Effector memory CD4-positive, alpha-beta T cell (primary cell): Measurements from ENCODE around the gene ARHGAP4.
A peak's percentile ranks its signal among the peaks of the same experiment; 100 is the strongest.

Experiments used
- DNase-seq, 3 donors: peaks; one replicate each; pipeline ENCODE4 v3.0.0-alpha.2; 2020
- H3K27ac ChIP-seq: 2 replicates; pipeline ENCODE4 v1.7.0; 2013; ENCODE audit warnings: mild to moderate bottlenecking, low read length, moderate library complexity; ENCODE audit not compliant: insufficient read depth, poor library complexity, severe bottlenecking
- H3K27me3 ChIP-seq: replicated peaks from 2 replicates; pipeline ENCODE4 v1.7.0; 2013; ENCODE audit warnings: mild to moderate bottlenecking, low read length; ENCODE audit not compliant: insufficient read depth, control insufficient read depth, poor library complexity, severe bottlenecking
- H3K36me3 ChIP-seq: 2 replicates; pipeline ENCODE4 v1.7.0; 2013; ENCODE audit warnings: mild to moderate bottlenecking, low read length, moderate library complexity; ENCODE audit not compliant: control insufficient read depth, insufficient read depth
- H3K4me1 ChIP-seq: 2 replicates; pipeline ENCODE4 v1.7.0; 2013; ENCODE audit warnings: low read length, mild to moderate bottlenecking; ENCODE audit not compliant: control insufficient read depth, insufficient read depth, poor library complexity, severe bottlenecking
- H3K4me3 ChIP-seq: 2 replicates; pipeline ENCODE4 v1.7.0; 2013; ENCODE audit warnings: low read length, low read depth, mild to moderate bottlenecking; ENCODE audit not compliant: insufficient read depth, poor library complexity, severe bottlenecking
- H3K9me3 ChIP-seq: 2 replicates; pipeline ENCODE4 v1.7.0; 2013; ENCODE audit warnings: mild to moderate bottlenecking, low read length, moderate library complexity; ENCODE audit not compliant: control insufficient read depth

The ARHGAP4 gene

DNA sequence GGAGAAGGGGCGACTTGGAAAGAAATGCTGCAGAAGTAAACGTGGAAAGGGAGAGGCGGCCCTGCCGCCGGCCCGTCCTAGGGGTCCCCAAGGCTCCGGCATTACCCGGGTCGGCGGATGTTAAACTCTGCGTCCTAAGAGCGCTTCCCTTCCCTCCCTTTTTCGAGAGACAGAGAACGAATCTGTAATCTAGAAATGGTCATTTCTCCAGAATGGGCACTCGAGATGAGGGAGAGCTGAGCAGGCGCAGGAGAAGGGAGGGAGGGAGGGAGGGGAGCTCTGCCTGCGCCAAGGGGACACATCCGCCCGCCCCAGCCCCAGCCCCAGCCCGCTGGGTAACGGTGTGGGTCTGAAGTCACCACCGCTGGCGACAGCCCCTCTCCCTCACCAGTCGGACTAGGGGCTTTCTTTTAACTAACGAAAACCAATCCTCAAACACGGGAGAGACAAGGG, 43.9 kb upstream of the ARHGAP4 start:
- Histone ChIP-seq H3K9me3 (no peaks in the 10 kb centered on the region), H3K27ac (peak overlapping the region; percentile 94), H3K4me1 (peaks cover 30% of the 10 kb centered on the region)

DNA sequence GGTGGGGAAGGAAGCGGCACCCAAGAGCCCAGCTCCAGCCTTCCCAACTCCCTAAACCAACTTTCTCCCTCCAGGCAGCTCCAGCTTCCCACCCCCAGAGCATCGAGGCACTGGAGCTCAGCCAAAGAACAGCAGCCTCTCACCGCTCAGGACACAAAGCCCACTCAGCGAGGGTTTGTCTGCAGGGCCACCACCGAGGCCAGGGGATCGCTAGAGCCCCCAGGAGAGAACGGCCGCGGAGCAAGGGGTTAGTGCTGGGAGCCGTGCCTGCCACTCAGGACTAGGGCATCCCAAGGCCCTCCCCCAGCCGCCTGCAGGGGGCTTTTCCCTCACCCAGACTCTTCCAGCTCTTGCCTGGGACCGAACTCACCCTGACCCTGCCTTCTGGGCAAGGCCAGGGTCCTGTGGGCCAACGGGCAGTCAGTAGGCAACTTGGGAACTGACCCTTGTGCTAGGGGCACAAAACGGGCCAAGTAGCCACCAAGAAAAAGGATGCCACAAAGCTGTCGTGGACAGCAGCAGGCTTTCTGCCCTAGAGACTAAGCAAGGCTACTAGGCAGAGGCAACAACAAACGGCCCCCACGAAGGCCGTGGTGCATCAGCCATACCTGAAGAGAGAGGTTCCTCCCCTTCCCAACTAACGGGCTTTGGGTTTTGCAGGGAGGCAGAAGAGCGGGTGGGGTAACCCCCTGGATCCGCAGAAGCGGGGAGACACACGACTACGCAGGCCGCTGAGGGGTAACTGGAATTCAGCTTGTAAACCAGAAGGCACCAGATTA, 43.2 kb upstream of the ARHGAP4 start:
- DNase-seq = no peak
- Histone ChIP-seq H3K36me3 (peaks cover 2% of the 10 kb centered on the region), H3K27me3 (no peaks in the 10 kb centered on the region), H3K9me3 (no peaks in the 10 kb centered on the region), H3K4me3 (peak overlapping the region; percentile 99), H3K4me1 (peaks cover 24% of the 10 kb centered on the region), H3K27ac (peak overlapping the region; percentile 94)

More for the DNA sequence above, 43.9 kb upstream of the ARHGAP4 start:
- no peaks in the 10 kb centered on the region for H3K36me3 ChIP-seq
- H3K4me3 ChIP-seq = peak overlapping the region; percentile 99
- H3K27me3 ChIP-seq = no peaks in the 10 kb centered on the region
- no peak for DNase-seq

DNA sequence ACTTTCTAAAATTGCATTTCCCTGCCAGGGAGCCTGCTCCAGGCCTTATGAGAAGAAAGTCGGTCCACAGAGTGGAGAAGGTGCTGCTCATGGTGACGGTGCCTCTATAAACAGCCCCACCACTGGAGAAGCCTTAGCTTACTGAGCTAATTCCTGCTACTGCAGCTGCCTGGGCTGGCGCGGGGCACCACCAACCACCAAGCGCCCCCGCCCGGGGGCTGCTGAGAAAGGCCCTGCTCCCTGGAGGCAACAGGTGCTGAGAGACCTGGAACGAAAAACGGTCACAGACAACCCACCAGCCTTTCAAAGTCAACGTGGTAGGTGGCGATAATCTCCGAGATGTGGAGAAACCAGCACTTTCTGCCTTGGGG, 42.7 kb upstream of the ARHGAP4 start:
- H3K27ac ChIP-seq = peak overlapping the region; percentile 94
- peaks cover 20% of the 10 kb centered on the region for H3K4me1 ChIP-seq
- H3K27me3 ChIP-seq = no peaks in the 10 kb centered on the region
- H3K36me3 ChIP-seq = peaks cover 8% of the 10 kb centered on the region
- peak overlapping the region; percentile 99 for H3K4me3 ChIP-seq
- no peaks in the 10 kb centered on the region for H3K9me3 ChIP-seq
- DNase-seq = peak in 1 of 3 donors; percentile 32

DNA sequence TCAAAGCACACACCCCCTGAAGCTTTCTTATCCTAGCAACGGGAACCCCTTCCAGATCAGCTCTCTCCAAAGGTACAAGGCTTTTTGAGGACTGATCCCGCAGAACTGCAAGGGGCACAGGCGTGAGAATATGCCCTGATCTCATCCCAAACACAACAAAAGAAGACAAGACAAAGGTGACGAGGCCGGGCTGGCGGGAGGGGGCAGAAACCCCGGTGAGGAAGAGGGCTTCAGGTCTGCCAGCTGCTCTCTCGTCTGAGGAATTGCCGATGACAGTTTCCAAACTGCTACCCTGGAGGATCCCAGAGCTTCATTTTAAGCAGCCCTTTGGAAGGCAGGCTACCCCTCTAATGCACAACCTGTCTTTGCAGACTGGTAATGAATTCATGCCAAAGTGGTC, 42.2 kb upstream of the ARHGAP4 start:
- peaks cover 13% of the 10 kb centered on the region for H3K36me3 ChIP-seq
- peak overlapping the region; percentile 94 for H3K27ac ChIP-seq
- peaks cover 18% of the 10 kb centered on the region for H3K4me1 ChIP-seq
- no peaks in the 10 kb centered on the region for H3K9me3 ChIP-seq
- H3K4me3 ChIP-seq = peak overlapping the region; percentile 99
- no peak for DNase-seq
- H3K27me3 ChIP-seq = no peaks in the 10 kb centered on the region

DNA sequence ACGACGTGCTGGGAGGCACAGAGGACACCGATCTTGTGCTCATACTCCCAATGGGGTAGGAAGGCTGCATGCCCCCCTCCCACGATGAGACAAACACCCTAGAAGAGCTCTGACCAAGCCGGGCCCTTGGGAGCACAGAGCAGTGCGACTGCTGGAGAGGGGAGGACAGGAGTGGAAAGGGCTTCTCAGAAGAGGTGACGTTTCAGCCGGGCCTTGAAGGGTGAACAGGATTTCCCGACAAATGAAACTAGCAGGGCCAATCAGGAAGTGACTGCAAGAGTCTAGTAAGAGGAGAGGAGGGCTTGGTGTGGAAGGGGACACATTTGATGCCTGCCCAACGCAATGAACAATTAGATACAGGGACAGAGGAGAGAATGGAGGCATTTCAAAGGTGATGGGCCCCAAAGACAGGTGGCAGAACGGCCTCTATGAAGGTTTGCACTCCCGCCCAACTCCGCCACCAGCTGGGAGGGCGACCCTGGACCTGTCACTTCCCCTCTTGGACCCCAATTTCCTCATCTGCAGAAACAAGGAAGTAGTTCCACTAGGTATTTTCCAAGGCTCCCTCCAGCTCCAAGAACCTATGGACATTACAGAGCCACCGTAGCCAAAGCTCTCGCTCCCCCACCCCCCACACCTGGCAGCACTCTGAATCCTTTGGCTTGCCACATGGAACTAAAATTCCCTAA, 41.6 kb upstream of the ARHGAP4 start:
- peaks cover 14% of the 10 kb centered on the region for H3K36me3 ChIP-seq
- peak overlapping the region; percentile 94 for H3K27ac ChIP-seq
- no peaks in the 10 kb centered on the region for H3K27me3 ChIP-seq
- peak overlapping the region; percentile 99 for H3K4me3 ChIP-seq
- no peaks in the 10 kb centered on the region for H3K9me3 ChIP-seq
- no peak for DNase-seq
- H3K4me1 ChIP-seq = peaks cover 16% of the 10 kb centered on the region

DNA sequence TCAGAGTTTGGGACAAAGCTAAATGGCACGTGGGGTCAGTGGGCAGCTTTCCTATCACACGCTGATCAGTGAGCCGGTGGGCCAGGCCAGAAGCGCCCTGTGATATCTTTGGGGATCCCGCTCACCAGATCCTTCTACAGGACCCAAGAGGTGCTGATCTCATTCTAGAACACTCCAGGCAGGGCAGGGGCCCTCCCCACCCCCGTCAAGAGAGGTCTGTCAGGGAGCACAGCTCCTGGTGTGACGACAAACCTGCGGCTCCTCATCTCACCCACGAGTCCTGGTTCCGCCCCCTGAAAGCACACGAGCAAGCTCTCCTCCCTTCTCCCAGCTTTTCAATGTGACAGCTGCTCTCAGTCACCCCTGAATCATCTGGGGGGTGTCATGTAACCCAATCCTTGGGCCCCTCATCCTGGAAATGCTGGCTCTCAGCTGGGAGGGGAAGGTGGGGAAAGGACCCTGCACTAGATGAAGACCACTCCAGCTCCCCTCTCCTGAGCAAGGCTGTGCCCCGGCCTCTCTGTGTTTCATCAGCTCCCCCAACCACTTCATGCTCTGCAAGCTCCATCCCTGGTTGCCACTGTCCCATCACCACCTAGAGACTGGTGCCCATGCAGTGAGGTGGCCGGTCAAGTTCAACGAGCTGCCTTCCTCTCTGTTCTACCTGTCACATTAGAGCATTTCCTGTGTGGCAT, 40.9 kb upstream of the ARHGAP4 start:
- peak overlapping the region; percentile 99 for H3K4me3 ChIP-seq
- peaks cover 16% of the 10 kb centered on the region for H3K4me1 ChIP-seq
- H3K27me3 ChIP-seq = no peaks in the 10 kb centered on the region
- H3K9me3 ChIP-seq = no peaks in the 10 kb centered on the region
- peak overlapping the region; percentile 94 for H3K27ac ChIP-seq
- H3K36me3 ChIP-seq = peaks cover 21% of the 10 kb centered on the region
- DNase-seq = no peak

DNA sequence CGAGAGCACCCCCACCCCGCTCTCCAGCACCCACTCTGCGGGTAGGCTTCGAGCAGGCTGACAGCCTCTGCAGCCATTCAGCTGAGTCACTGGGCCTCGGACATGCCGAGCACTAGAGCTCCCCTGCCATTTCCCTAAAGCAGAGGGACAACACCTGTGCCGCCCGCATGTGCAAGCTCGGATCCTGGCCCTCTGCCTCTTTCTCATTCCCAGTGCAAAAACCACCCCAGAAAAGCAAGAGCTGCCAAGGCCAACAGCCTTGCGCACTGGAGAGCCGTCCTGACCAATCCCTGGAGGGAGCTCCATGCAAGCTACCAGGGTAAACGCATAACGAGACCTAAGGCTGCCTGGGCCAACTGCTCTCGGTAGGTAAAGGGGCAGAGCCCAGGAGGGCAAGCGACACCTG, 40.2 kb upstream of the ARHGAP4 start:
- H3K36me3 ChIP-seq = peaks cover 28% of the 10 kb centered on the region
- no peak for DNase-seq
- peak overlapping the region; percentile 94 for H3K27ac ChIP-seq
- peaks cover 16% of the 10 kb centered on the region for H3K4me1 ChIP-seq
- H3K27me3 ChIP-seq = no peaks in the 10 kb centered on the region
- no peaks in the 10 kb centered on the region for H3K9me3 ChIP-seq
- no peak overlapping the region for H3K4me3 ChIP-seq

DNA sequence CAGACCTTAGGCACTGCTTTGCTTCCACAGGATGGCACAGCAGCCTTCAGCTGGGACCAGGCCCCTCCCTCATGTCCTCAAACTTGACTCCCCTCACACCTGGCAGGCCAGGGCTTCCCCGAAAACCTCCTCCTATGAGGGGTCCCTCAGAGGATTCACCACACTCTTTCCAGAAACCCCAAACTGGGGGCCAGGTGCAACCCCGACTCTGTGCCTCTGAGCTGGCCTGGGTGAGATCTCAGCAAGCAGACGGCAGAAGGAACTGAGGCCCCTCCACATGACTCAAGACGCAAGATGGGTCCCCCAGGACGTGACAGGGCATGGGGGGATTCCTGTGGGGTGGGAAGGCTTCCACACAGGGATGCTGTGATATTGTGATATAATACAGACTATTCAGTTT, 39.3 kb upstream of the ARHGAP4 start:
- H3K36me3 ChIP-seq = peaks cover 35% of the 10 kb centered on the region
- H3K9me3 ChIP-seq = no peaks in the 10 kb centered on the region
- no peak overlapping the region for H3K4me3 ChIP-seq
- peaks cover 16% of the 10 kb centered on the region for H3K4me1 ChIP-seq
- H3K27me3 ChIP-seq = no peaks in the 10 kb centered on the region
- no peak for DNase-seq
- H3K27ac ChIP-seq = no peak overlapping the region

DNA sequence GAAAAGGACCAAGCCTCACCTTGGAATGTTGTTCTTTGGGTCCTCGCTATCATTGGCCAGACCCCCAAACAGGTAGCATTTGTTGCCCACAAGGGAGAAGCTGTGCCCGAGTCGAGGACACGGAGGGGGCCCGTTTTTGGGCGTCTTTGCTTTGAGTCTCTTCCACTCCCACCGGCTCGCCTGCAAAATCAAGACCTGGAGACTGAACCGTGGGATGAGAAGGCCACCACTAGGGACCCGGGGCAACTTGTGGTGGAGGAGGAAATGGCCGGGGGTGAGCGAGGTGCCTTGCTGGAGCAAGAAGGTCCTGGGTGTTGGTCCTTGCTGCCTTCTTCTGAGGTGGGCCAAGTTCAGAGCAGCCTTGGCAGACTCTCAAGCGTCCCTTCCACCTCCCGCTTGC, 38.0 kb upstream of the ARHGAP4 start:
- peaks cover 48% of the 10 kb centered on the region for H3K36me3 ChIP-seq
- H3K4me3 ChIP-seq = no peak overlapping the region
- no peak for DNase-seq
- no peak overlapping the region for H3K27ac ChIP-seq
- H3K27me3 ChIP-seq = no peaks in the 10 kb centered on the region
- H3K4me1 ChIP-seq = peaks cover 13% of the 10 kb centered on the region
- no peaks in the 10 kb centered on the region for H3K9me3 ChIP-seq

DNA sequence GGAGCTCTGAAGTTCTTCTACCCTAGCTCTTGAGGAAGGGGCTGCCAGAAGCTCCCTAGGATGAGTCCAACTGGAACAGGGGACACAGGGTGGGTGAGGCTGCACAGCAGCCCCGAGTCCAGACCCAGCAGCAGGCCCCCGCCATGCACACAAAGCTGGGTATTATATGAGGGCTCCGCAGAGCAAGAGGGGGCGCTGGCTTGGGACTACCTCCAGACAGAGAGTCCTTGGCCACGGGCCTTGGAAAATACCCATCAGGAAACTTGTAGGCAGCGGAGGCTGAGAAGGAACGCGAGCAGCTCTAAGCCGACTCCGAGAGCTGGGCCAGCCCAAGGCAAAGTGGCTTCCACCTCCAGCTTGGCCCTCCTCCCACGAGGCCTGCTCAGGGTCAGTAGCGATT, 37.5 kb upstream of the ARHGAP4 start:
- H3K4me3 ChIP-seq = no peak overlapping the region
- DNase-seq = no peak
- H3K4me1 ChIP-seq = peaks cover 12% of the 10 kb centered on the region
- H3K36me3 ChIP-seq = peaks cover 54% of the 10 kb centered on the region
- no peak overlapping the region for H3K27ac ChIP-seq
- H3K27me3 ChIP-seq = no peaks in the 10 kb centered on the region
- H3K9me3 ChIP-seq = no peaks in the 10 kb centered on the region
